GM23338 (cell line): ENCODE measurements around the gene KCNA1. TPM values are rescaled to one million over a fixed set of nuclear protein-coding genes. Genes with fewer than 3 reads are reported as not detected.

Experiments used
- ATAC-seq: fragments of 200-7000 bp; cut with Tn5 transposase; 3 replicates; pipeline ENCODE4 v1.9.1; 2020
- DNase-seq: peaks from one replicate; pipeline ENCODE4 v3.0.0-alpha.2; 2015; ENCODE audit warnings: low spot score
- H2AFZ ChIP-seq: fragments of 200-600 bp; sonication (generic); 2 replicates; pipeline ENCODE4 v1.8.0; 2016; ENCODE audit warnings: antibody characterized with exemption, mild to moderate bottlenecking, moderate library complexity
- H3F3A ChIP-seq: fragments of 200-600 bp; sonication (generic); replicated peaks from 2 replicates; pipeline ENCODE4 v1.8.0; 2017; ENCODE audit warnings: antibody characterized with exemption, mixed run types, low read depth
- H3K27ac ChIP-seq: fragments of 200-600 bp; sonication (generic); 2 replicates; pipeline ENCODE4 v1.6.1; 2016; ENCODE audit warnings: low read depth
- H3K27me3 ChIP-seq: fragments of 200-600 bp; sonication (generic); 2 replicates; pipeline ENCODE4 v1.8.0; 2016; ENCODE audit warnings: mild to moderate bottlenecking, mixed run types, moderate library complexity; ENCODE audit not compliant: insufficient read depth
- H3K36me3 ChIP-seq: fragments of 200-600 bp; sonication (generic); 2 replicates; pipeline ENCODE4 v1.8.0; 2016; ENCODE audit warnings: mild to moderate bottlenecking; ENCODE audit not compliant: insufficient read depth
- H3K4me1 ChIP-seq: fragments of 200-600 bp; sonication (generic); 2 replicates; pipeline ENCODE4 v1.8.0; 2016; ENCODE audit warnings: mild to moderate bottlenecking, moderate library complexity; ENCODE audit not compliant: insufficient read depth
- H3K4me2 ChIP-seq: fragments of 200-600 bp; sonication (generic); 2 replicates; pipeline ENCODE4 v1.7.1; 2017; ENCODE audit warnings: mixed run types
- H3K4me3 ChIP-seq: fragments of 200-600 bp; sonication (generic); 2 replicates; pipeline ENCODE4 v1.6.1; 2016; ENCODE audit warnings: mixed run types
- H3K79me2 ChIP-seq: fragments of 200-600 bp; sonication (generic); replicated peaks from 2 replicates; pipeline ENCODE4 v1.8.0; 2017; ENCODE audit warnings: mild to moderate bottlenecking; ENCODE audit not compliant: insufficient read depth
- H3K9me2 ChIP-seq: fragments of 200-600 bp; sonication (generic); 2 replicates; pipeline ENCODE4 v1.8.0; 2017; ENCODE audit not compliant: insufficient read depth
- H4K20me1 ChIP-seq: fragments of 200-600 bp; sonication (generic); replicated peaks from 2 replicates; pipeline ENCODE4 v1.8.0; 2017; ENCODE audit warnings: mild to moderate bottlenecking; ENCODE audit not compliant: insufficient read depth
- H3K27ac Mint-ChIP-seq: 2 replicates; pipeline ENCODE4 v1.8.0; 2020; ENCODE audit warnings: inconsistent platforms, mild to moderate bottlenecking, moderate library complexity, mixed read lengths
- H3K27me3 Mint-ChIP-seq: 3 replicates; pipeline ENCODE4 v1.8.0; 2022; ENCODE audit warnings: low read depth, mild to moderate bottlenecking, moderate library complexity, mixed read lengths, inconsistent platforms; ENCODE audit not compliant: insufficient read depth, poor library complexity
- H3K36me3 Mint-ChIP-seq: 3 replicates; pipeline ENCODE4 v1.8.0; 2021; ENCODE audit warnings: low read depth, mild to moderate bottlenecking, inconsistent platforms, moderate library complexity, mixed read lengths
- H3K4me1 Mint-ChIP-seq: 3 replicates; pipeline ENCODE4 v1.8.0; 2020; ENCODE audit warnings: mild to moderate bottlenecking, inconsistent platforms, mixed read lengths
- H3K4me3 Mint-ChIP-seq: 3 replicates; pipeline ENCODE4 v1.8.0; 2021; ENCODE audit warnings: moderate library complexity, mild to moderate bottlenecking, inconsistent platforms, mixed read lengths
- H3K9me3 Mint-ChIP-seq: 3 replicates; pipeline ENCODE4 v1.8.0; 2020; ENCODE audit warnings: moderate library complexity, mild to moderate bottlenecking, inconsistent platforms, mixed read lengths
- CREB1 ChIP-seq: fragments of 250-450 bp; sonication (Bioruptor Pico); IDR thresholded peaks from 2 replicates; pipeline ENCODE4 v1.5.0; 2020; ENCODE audit warnings: low read depth, mild to moderate bottlenecking, moderate library complexity
- EZH2 ChIP-seq: fragments of 200-600 bp; sonication (generic); IDR thresholded peaks from one replicate; pipeline ENCODE4 v1.8.0; 2017; ENCODE audit warnings: antibody characterized with exemption, mild to moderate bottlenecking, low read depth; ENCODE audit not compliant: unreplicated experiment
- EZH2phosphoT487 ChIP-seq: fragments of 200-600 bp; sonication (generic); IDR thresholded peaks from one replicate; pipeline ENCODE4 v1.8.1; 2018; ENCODE audit warnings: antibody characterized with exemption; ENCODE audit not compliant: unreplicated experiment
- NANOG ChIP-seq: IDR thresholded peaks from 2 replicates; pipeline ENCODE4 v1.6.1; 2016; ENCODE audit warnings: antibody characterized with exemption, borderline replicate concordance
- POLR2AphosphoS5 ChIP-seq: IDR thresholded peaks from 2 replicates; pipeline ENCODE4 v1.6.1; 2016; ENCODE audit warnings: antibody characterized with exemption, low read depth
- polyA plus RNA-seq: library from polyadenylated mRNA; unstranded; fragments of >200 nt; fragmentation: Nextera tagmentation; extraction: Ambion mirVana; gene quantifications from 2 replicates; pipeline ENCODE4 v1.2.1, GENCODE V29; 2016
- total RNA-seq: library from RNA; depleted of rRNA; stranded (reverse); fragments of >200 nt; shearing (Covaris generic); gene quantifications from 2 replicates; pipeline ENCODE4 v1.2.3, GENCODE V29; 2014
- TF ChIP-seq, protein P1 (sequence below): IDR thresholded peaks from one replicate; pipeline ENCODE4 v1.6.1; 2018; ENCODE audit warnings: antibody characterized with exemption; ENCODE audit not compliant: unreplicated experiment
- TF ChIP-seq, protein P2 (sequence below): fragments of 250-450 bp; sonication (Bioruptor Pico); IDR thresholded peaks from 2 replicates; pipeline ENCODE4 v1.5.0; 2020; ENCODE audit warnings: mild to moderate bottlenecking, moderate library complexity
- TF ChIP-seq, protein P3 (sequence below): IDR thresholded peaks from 2 replicates; pipeline ENCODE4 v1.6.1; 2016; ENCODE audit warnings: antibody characterized with exemption

Gene KCNA1
- total and polyA plus RNA-seq, 2 experiments from 2014 or later = 0.10 to 1.2 TPM

DNA sequence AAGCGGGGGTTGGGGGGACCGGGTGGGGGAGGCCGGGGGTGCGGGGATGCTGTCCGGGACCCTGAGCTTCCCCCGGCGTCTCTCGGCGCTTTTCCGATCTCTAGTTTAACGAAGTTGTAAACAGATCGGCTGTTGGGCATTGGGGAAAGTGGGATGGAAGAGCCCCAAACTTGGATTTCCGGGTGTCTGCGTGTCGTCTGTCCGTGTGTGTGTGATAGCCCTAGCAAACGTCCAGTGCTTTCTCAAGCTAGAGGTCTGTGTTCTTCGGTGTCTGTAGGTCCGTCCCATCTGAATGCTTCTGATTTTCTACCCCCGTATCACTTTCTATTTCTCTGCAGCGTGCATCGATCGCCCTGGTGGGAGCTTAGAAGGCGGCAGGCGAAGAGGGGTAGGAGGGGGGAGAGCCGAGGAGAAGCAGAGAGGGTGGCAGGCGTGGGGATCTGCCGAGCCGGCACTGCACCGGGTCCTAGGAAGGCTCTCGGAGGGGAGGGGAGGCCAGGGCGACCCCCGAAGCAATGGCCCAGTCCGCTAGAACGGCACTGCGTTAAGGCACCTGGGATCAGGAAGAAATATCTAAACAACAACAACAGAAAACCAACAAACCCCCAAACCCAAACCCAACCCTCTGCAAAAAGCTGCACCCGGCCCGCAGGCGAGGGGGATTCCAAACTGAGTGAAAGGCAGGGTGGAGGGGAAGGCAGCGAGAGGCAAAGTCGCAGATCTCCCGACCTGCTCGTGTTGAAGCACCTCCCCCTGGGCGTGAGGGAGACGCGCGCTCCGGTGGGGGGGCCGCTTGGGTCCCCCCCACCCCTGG lies 1.0 kb downstream of the KCNA1 start:
- Histone ChIP-seq H3K27me3 (peaks cover 75% of the 10 kb centered on the region), H3K27ac (no peak overlapping the region), H3K9me2 (0 out of 2 replicates have a peak, but pooled peaks cover 3% of the 10 kb centered on the region), H3K4me2 (peak overlapping the region; percentile 97), H3K4me1 (no peaks in the 10 kb centered on the region; the same call in 1 of the 2 replicates), H3K36me3 (no peaks in the 10 kb centered on the region), H3K4me3 (peak overlapping the region; percentile 76), H3F3A (0 out of 2 replicates have a peak, but pooled peaks cover 5% of the 10 kb centered on the region), H2AFZ (peak overlapping the region; percentile 93), H4K20me1 (no peaks in the 10 kb centered on the region), H3K79me2 (no peaks in the 10 kb centered on the region)
- H3K4me1 Mint-ChIP-seq = peaks cover 9% of the 10 kb centered on the region
- H3K27me3 Mint-ChIP-seq = peaks cover 48% of the 10 kb centered on the region
- DNase-seq = peak; percentile 39
- peaks cover 10% of the 10 kb centered on the region for H3K9me3 Mint-ChIP-seq
- peak overlapping the region; percentile 82 for H3K4me3 Mint-ChIP-seq
- TF ChIP-seq, protein P1, sequence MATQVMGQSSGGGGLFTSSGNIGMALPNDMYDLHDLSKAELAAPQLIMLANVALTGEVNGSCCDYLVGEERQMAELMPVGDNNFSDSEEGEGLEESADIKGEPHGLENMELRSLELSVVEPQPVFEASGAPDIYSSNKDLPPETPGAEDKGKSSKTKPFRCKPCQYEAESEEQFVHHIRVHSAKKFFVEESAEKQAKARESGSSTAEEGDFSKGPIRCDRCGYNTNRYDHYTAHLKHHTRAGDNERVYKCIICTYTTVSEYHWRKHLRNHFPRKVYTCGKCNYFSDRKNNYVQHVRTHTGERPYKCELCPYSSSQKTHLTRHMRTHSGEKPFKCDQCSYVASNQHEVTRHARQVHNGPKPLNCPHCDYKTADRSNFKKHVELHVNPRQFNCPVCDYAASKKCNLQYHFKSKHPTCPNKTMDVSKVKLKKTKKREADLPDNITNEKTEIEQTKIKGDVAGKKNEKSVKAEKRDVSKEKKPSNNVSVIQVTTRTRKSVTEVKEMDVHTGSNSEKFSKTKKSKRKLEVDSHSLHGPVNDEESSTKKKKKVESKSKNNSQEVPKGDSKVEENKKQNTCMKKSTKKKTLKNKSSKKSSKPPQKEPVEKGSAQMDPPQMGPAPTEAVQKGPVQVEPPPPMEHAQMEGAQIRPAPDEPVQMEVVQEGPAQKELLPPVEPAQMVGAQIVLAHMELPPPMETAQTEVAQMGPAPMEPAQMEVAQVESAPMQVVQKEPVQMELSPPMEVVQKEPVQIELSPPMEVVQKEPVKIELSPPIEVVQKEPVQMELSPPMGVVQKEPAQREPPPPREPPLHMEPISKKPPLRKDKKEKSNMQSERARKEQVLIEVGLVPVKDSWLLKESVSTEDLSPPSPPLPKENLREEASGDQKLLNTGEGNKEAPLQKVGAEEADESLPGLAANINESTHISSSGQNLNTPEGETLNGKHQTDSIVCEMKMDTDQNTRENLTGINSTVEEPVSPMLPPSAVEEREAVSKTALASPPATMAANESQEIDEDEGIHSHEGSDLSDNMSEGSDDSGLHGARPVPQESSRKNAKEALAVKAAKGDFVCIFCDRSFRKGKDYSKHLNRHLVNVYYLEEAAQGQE = no peak
- TF ChIP-seq, protein P2, sequence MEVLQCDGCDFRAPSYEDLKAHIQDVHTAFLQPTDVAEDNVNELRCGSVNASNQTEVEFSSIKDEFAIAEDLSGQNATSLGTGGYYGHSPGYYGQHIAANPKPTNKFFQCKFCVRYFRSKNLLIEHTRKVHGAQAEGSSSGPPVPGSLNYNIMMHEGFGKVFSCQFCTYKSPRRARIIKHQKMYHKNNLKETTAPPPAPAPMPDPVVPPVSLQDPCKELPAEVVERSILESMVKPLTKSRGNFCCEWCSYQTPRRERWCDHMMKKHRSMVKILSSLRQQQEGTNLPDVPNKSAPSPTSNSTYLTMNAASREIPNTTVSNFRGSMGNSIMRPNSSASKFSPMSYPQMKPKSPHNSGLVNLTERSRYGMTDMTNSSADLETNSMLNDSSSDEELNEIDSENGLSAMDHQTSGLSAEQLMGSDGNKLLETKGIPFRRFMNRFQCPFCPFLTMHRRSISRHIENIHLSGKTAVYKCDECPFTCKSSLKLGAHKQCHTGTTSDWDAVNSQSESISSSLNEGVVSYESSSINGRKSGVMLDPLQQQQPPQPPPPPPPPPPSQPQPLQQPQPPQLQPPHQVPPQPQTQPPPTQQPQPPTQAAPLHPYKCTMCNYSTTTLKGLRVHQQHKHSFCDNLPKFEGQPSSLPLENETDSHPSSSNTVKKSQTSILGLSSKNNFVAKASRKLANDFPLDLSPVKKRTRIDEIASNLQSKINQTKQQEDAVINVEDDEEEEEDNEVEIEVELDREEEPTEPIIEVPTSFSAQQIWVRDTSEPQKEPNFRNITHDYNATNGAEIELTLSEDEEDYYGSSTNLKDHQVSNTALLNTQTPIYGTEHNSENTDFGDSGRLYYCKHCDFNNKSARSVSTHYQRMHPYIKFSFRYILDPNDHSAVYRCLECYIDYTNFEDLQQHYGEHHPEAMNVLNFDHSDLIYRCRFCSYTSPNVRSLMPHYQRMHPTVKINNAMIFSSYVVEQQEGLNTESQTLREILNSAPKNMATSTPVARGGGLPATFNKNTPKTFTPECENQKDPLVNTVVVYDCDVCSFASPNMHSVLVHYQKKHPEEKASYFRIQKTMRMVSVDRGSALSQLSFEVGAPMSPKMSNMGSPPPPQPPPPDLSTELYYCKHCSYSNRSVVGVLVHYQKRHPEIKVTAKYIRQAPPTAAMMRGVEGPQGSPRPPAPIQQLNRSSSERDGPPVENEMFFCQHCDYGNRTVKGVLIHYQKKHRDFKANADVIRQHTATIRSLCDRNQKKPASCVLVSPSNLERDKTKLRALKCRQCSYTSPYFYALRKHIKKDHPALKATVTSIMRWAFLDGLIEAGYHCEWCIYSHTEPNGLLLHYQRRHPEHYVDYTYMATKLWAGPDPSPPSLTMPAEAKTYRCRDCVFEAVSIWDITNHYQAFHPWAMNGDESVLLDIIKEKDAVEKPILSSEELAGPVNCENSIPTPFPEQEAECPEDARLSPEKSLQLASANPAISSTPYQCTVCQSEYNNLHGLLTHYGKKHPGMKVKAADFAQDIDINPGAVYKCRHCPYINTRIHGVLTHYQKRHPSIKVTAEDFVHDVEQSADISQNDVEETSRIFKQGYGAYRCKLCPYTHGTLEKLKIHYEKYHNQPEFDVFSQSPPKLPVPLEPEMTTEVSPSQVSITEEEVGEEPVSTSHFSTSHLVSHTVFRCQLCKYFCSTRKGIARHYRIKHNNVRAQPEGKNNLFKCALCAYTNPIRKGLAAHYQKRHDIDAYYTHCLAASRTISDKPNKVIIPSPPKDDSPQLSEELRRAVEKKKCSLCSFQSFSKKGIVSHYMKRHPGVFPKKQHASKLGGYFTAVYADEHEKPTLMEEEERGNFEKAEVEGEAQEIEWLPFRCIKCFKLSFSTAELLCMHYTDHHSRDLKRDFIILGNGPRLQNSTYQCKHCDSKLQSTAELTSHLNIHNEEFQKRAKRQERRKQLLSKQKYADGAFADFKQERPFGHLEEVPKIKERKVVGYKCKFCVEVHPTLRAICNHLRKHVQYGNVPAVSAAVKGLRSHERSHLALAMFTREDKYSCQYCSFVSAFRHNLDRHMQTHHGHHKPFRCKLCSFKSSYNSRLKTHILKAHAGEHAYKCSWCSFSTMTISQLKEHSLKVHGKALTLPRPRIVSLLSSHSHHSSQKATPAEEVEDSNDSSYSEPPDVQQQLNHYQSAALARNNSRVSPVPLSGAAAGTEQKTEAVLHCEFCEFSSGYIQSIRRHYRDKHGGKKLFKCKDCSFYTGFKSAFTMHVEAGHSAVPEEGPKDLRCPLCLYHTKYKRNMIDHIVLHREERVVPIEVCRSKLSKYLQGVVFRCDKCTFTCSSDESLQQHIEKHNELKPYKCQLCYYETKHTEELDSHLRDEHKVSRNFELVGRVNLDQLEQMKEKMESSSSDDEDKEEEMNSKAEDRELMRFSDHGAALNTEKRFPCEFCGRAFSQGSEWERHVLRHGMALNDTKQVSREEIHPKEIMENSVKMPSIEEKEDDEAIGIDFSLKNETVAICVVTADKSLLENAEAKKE (CRISPR knock-in tag) = no peak
- TF ChIP-seq CREB1 (CRISPR knock-in tag) = no peak
- no peak for TF ChIP-seq NANOG
- TF ChIP-seq POLR2AphosphoS5 = no peak
- peak; percentile 83 for TF ChIP-seq EZH2
- TF ChIP-seq, protein P3, sequence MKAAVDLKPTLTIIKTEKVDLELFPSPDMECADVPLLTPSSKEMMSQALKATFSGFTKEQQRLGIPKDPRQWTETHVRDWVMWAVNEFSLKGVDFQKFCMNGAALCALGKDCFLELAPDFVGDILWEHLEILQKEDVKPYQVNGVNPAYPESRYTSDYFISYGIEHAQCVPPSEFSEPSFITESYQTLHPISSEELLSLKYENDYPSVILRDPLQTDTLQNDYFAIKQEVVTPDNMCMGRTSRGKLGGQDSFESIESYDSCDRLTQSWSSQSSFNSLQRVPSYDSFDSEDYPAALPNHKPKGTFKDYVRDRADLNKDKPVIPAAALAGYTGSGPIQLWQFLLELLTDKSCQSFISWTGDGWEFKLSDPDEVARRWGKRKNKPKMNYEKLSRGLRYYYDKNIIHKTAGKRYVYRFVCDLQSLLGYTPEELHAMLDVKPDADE = no peak
- TF ChIP-seq EZH2phosphoT487 = peak; percentile 51
- peaks cover 8% of the 10 kb centered on the region for H3K36me3 Mint-ChIP-seq
- ATAC-seq = peak; percentile 7
- H3K27ac Mint-ChIP-seq = no peak overlapping the region
